Liver (tissue), 9 donors: ENCODE measurements around the gene SLC16A8. TPM values are rescaled to one million over a fixed set of nuclear protein-coding genes. Genes with fewer than 3 reads are reported as not detected.

ENCODE experiments used
- DNase-seq: peaks from one replicate; pipeline ENCODE4 v3.0.0-alpha.2; 2017; ENCODE audit warnings: low spot score
- H3K27ac ChIP-seq, 2 donors: one replicate each; pipeline ENCODE4 v1.7.0; 2013; ENCODE audit warnings: inconsistent platforms in 2 of 2, low read length in 2 of 2, control low read depth in 1 of 2, low read depth in 1 of 2, mild to moderate bottlenecking in 1 of 2
- H3K27me3 ChIP-seq, 4 donors: one replicate each; pipeline versions ENCODE4 v1.6.1 to v1.7.0; 2013; ENCODE audit warnings: low read length in 3 of 4, inconsistent platforms in 1 of 4, mild to moderate bottlenecking in 1 of 4, moderate library complexity in 1 of 4; ENCODE audit not compliant: control insufficient read depth in 4 of 4, insufficient read depth in 4 of 4
- H3K36me3 ChIP-seq, 4 donors: one replicate each; pipeline versions ENCODE4 v1.6.1 to v1.7.0; 2013; ENCODE audit warnings: low read length in 3 of 4, mild to moderate bottlenecking in 3 of 4, low read depth in 1 of 4, moderate library complexity in 1 of 4; ENCODE audit not compliant: control insufficient read depth in 4 of 4, insufficient read depth in 3 of 4
- H3K4me1 ChIP-seq, 4 donors: one replicate each; pipeline versions ENCODE4 v1.6.1 to v1.7.0; 2013; ENCODE audit warnings: low read length in 3 of 4, mild to moderate bottlenecking in 3 of 4, moderate library complexity in 1 of 4; ENCODE audit not compliant: control insufficient read depth in 4 of 4, insufficient read depth in 4 of 4
- H3K4me3 ChIP-seq, 3 donors: one replicate each; pipeline versions ENCODE4 v1.6.1 to v1.7.0; 2013; ENCODE audit warnings: low read length in 3 of 3, control low read depth in 1 of 3, low read depth in 1 of 3, mild to moderate bottlenecking in 1 of 3
- H3K9ac ChIP-seq, 2 donors: one replicate each; pipeline ENCODE4 v1.7.0; 2013; ENCODE audit warnings: low read length in 2 of 2, mild to moderate bottlenecking in 2 of 2, moderate library complexity in 2 of 2, control low read depth in 1 of 2, low read depth in 1 of 2
- H3K9me3 ChIP-seq, 4 donors: one replicate each; pipeline versions ENCODE4 v1.6.1 to v1.7.0; 2013; ENCODE audit warnings: low read length in 3 of 4; ENCODE audit not compliant: control insufficient read depth in 4 of 4
- CTCF ChIP-seq: fragments of 150-350 bp; IDR thresholded peaks from 2 replicates; pipeline ENCODE4 v1.5.1; 2017; ENCODE audit warnings: improper control_type of control experiment, low read depth, low read length; ENCODE audit not compliant: missing input control
- EGR1 ChIP-seq, 2 donors: IDR thresholded peaks; 2 replicates each; pipeline ENCODE4 v1.6.1; 2016 to 2018; ENCODE audit warnings: antibody characterized with exemption in 2 of 2, low read depth in 2 of 2
- FOXA1 ChIP-seq: IDR thresholded peaks from 2 replicates; pipeline ENCODE4 v1.6.1; 2016; ENCODE audit warnings: antibody characterized with exemption
- FOXA2 ChIP-seq: IDR thresholded peaks from 2 replicates; pipeline ENCODE4 v1.6.1; 2016; ENCODE audit warnings: antibody characterized with exemption
- GABPA ChIP-seq, 2 donors: IDR thresholded peaks in 1 of 2; conservative IDR thresholded peaks in 1 of 2; 2 replicates each; pipeline ENCODE4 v1.6.1; 2016; ENCODE audit warnings: antibody characterized with exemption in 2 of 2, mild to moderate bottlenecking in 1 of 2, moderate library complexity in 1 of 2
- HNF4A ChIP-seq, 2 donors: conservative IDR thresholded peaks; 2 replicates each; pipeline ENCODE4 v1.6.1; 2016; ENCODE audit warnings: antibody characterized with exemption in 2 of 2, mild to moderate bottlenecking in 2 of 2
- HNF4G ChIP-seq: IDR thresholded peaks from 2 replicates; pipeline ENCODE4 v1.6.1; 2016; ENCODE audit warnings: antibody characterized with exemption
- JUND ChIP-seq, 2 donors: IDR thresholded peaks; 2 replicates each; pipeline ENCODE4 v1.6.1; 2016; ENCODE audit warnings: antibody characterized with exemption in 2 of 2
- NR2F2 ChIP-seq: IDR thresholded peaks from 2 replicates; pipeline ENCODE4 v1.6.1; 2016; ENCODE audit warnings: antibody characterized with exemption
- RXRA ChIP-seq, 2 donors: IDR thresholded peaks; 2 replicates each; pipeline ENCODE4 v1.6.1; 2017 to 2018; ENCODE audit warnings: antibody characterized with exemption in 2 of 2, mild to moderate bottlenecking in 1 of 2
- YY1 ChIP-seq: IDR thresholded peaks from 2 replicates; pipeline ENCODE4 v1.6.1; 2016; ENCODE audit warnings: antibody characterized with exemption, mild to moderate bottlenecking
- WGBS: extraction: QIAGEN DNeasy Blood & Tissue Kit; methylation state at CpG from one replicate; pipeline ENCODE4 v1.1.7; 2013; 5-methylcytosine and 5-hydroxymethylcytosine counted together
- polyA plus RNA-seq, 2 donors: library from polyadenylated mRNA; stranded (reverse) in 1 of 2; unstranded in 1 of 2; fragments of 200-250 nt in 1 of 2; fragments of >200 nt in 1 of 2; fragmentation: Nextera tagmentation in 1 of 2; extraction: Ambion mirVana in 1 of 2; gene quantifications; one replicate each; pipeline versions ENCODE4 v1.2.1 to v1.2.3, GENCODE V29; 2013 to 2015
- total RNA-seq, 2 donors: library from RNA; depleted of rRNA; stranded (reverse); fragments of >200 nt; gene quantifications; one replicate each; pipeline ENCODE4 v1.2.3, GENCODE V29; 2014
- TF ChIP-seq, protein P1 (sequence below): IDR thresholded peaks from 2 replicates; pipeline ENCODE4 v1.6.1; 2016; ENCODE audit warnings: antibody characterized with exemption, mild to moderate bottlenecking
- TF ChIP-seq, protein P2 (sequence below): IDR thresholded peaks from 2 replicates; pipeline ENCODE4 v1.6.1; 2016; ENCODE audit warnings: antibody characterized with exemption
- TF ChIP-seq, protein P3 (sequence below): IDR thresholded peaks from 2 replicates; pipeline ENCODE4 v1.6.1; 2016; ENCODE audit warnings: antibody characterized with exemption
- donor health status: healthy.
- donor health status: healthy.
- donor health status: healthy.
- donor health status: healthy.
- donor health status: healthy.

Gene SLC16A8
- total and polyA plus RNA-seq, 4 donors: 0.10 TPM; not detected in 3

- WGBS: 94% methylated on average over 22 of the region's 22 CpGs
- Histone ChIP-seq H3K4me3 (no peak overlapping the region), H3K27me3 (no peaks in the 10 kb centered on the region), H3K9ac (no peak overlapping the region), H3K36me3 (no peaks in the 10 kb centered on the region), H3K27ac (no peak overlapping the region), H3K4me1 (peaks cover 11 to 24% (median 18%) of the 10 kb centered on the region in 4 donors), H3K9me3 (no peaks in the 10 kb centered on the region)
- no peak for TF ChIP-seq CTCF
- TF ChIP-seq HNF4A (conservative IDR thresholded peaks at IDR 0.05): peak in 1 of 2 donors; percentile 39
- no peak for DNase-seq
Measured at GRCh38 chr22:38109371-38110001, 25.5 kb upstream of the SLC16A8 start.

DNA sequence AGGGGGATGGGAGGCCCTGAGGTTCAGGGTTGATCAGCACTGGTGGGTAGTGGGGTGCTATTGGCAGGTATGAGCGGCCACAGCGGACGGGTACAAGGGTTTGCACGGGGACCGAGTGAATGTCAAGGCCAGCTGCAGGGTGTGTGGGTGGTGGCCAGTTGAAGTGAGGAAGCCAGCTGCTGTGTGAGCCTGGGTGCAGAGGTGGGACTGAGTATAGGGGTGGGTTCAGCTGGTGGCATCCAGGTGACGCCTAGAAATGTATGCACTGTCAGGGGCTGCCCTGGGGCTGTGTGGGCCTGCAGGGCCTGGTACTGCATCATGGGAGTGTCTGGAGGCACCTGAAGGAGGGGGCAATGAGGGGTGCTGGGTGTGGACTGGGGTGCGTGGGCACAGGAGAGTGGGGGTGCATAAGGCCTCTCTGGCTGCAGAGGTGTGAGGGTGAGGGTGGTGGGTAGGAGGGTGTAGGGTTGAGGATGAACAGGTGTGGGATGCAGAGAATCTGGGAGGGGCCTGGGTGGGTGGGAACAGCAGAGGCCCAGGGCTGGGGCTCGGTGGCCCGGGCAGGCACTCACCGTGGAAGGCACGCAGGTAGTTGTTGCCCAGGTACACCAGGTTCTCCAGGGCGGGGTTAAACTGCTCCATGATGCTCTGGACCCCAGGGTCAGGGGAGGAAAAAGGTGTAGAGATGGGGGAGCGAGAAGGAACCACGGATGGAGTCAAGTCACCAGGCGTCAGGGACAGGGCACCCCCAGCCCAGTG, 24.8 kb upstream of the SLC16A8 start:
- no peaks in the 10 kb centered on the region for H3K27me3 ChIP-seq
- no peak overlapping the region for H3K9ac ChIP-seq
- no peak overlapping the region for H3K27ac ChIP-seq
- H3K4me1 ChIP-seq: peaks cover 11 to 24% (median 17%) of the 10 kb centered on the region in 4 donors
- H3K9me3 ChIP-seq: no peaks in the 10 kb centered on the region
- TF ChIP-seq EGR1 (IDR thresholded peaks at IDR 0.05; ENCODE audit: low read depth in 2 of 2) (no peak), HNF4A (conservative IDR thresholded peaks at IDR 0.05) (no peak)
- TF ChIP-seq, protein P1, sequence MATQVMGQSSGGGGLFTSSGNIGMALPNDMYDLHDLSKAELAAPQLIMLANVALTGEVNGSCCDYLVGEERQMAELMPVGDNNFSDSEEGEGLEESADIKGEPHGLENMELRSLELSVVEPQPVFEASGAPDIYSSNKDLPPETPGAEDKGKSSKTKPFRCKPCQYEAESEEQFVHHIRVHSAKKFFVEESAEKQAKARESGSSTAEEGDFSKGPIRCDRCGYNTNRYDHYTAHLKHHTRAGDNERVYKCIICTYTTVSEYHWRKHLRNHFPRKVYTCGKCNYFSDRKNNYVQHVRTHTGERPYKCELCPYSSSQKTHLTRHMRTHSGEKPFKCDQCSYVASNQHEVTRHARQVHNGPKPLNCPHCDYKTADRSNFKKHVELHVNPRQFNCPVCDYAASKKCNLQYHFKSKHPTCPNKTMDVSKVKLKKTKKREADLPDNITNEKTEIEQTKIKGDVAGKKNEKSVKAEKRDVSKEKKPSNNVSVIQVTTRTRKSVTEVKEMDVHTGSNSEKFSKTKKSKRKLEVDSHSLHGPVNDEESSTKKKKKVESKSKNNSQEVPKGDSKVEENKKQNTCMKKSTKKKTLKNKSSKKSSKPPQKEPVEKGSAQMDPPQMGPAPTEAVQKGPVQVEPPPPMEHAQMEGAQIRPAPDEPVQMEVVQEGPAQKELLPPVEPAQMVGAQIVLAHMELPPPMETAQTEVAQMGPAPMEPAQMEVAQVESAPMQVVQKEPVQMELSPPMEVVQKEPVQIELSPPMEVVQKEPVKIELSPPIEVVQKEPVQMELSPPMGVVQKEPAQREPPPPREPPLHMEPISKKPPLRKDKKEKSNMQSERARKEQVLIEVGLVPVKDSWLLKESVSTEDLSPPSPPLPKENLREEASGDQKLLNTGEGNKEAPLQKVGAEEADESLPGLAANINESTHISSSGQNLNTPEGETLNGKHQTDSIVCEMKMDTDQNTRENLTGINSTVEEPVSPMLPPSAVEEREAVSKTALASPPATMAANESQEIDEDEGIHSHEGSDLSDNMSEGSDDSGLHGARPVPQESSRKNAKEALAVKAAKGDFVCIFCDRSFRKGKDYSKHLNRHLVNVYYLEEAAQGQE: no peak
- 84% methylated on average over 15 of the region's 15 CpGs for WGBS
- DNase-seq: no peak
- no peaks in the 10 kb centered on the region for H3K36me3 ChIP-seq
- no peak overlapping the region for H3K4me3 ChIP-seq

- Histone ChIP-seq H3K9me3 (no peaks in the 10 kb centered on the region), H3K9ac (no peak overlapping the region), H3K36me3 (no peaks in the 10 kb centered on the region), H3K4me1 (peaks cover 11 to 24% (median 17%) of the 10 kb centered on the region in 4 donors), H3K4me3 (no peak overlapping the region), H3K27ac (peak overlapping the region; percentile 43 to 52), H3K27me3 (no peaks in the 10 kb centered on the region)
- 41% methylated on average over 17 of the region's 17 CpGs for WGBS
- no peak for DNase-seq
- TF ChIP-seq, protein P2, sequence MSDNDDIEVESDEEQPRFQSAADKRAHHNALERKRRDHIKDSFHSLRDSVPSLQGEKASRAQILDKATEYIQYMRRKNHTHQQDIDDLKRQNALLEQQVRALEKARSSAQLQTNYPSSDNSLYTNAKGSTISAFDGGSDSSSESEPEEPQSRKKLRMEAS: no peak
- TF ChIP-seq YY1 (no peak), GABPA (IDR thresholded peaks at IDR 0.05 in 1 of 2, conservative IDR thresholded peaks at IDR 0.05 in 1 of 2) (peak in 1 of 2 donors; percentile 21), NR2F2 (no peak), HNF4G (peak; percentile 83), JUND (IDR thresholded peaks at IDR 0.05) (no peak), FOXA2 (no peak), RXRA (IDR thresholded peaks at IDR 0.05) (peak; percentile 79 to 81), FOXA1 (no peak)
- TF ChIP-seq, protein P3, sequence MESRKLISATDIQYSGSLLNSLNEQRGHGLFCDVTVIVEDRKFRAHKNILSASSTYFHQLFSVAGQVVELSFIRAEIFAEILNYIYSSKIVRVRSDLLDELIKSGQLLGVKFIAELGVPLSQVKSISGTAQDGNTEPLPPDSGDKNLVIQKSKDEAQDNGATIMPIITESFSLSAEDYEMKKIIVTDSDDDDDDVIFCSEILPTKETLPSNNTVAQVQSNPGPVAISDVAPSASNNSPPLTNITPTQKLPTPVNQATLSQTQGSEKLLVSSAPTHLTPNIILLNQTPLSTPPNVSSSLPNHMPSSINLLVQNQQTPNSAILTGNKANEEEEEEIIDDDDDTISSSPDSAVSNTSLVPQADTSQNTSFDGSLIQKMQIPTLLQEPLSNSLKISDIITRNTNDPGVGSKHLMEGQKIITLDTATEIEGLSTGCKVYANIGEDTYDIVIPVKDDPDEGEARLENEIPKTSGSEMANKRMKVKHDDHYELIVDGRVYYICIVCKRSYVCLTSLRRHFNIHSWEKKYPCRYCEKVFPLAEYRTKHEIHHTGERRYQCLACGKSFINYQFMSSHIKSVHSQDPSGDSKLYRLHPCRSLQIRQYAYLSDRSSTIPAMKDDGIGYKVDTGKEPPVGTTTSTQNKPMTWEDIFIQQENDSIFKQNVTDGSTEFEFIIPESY: no peak
Measured at GRCh38 chr22:38107692-38108515, 23.9 kb upstream of the SLC16A8 start.
